SK-N-SH (cell line): ENCODE measurements around the gene SIRPA. TPM values are rescaled to one million over a fixed set of nuclear protein-coding genes. Genes with fewer than 3 reads are reported as not detected.

Experiments used
- CTCF ChIA-PET: fragments of 300-600, 350-600 bp; formaldehyde crosslinking; extraction: SDS; loops from one replicate; lab custom pipeline; 2021; lab: Yijun Ruan, JAX
- POLR2A ChIA-PET: fragments of 350-600 bp; sonication (Branson Sonifier 250); formaldehyde crosslinking; extraction: SDS; loops from one replicate; lab custom pipeline; 2020; ENCODE audit warnings: antibody characterized with exemption, inconsistent platforms; lab: Yijun Ruan, JAX
- DNase-seq: peaks from one replicate; pipeline ENCODE4 v3.0.0; 2012
- H2AFZ ChIP-seq: fragments of 200-600 bp; sonication (generic); 2 replicates; pipeline ENCODE4 v1.8.1; 2016; ENCODE audit warnings: antibody characterized with exemption, mild to moderate bottlenecking, low read depth
- H3F3A ChIP-seq: fragments of 200-600 bp; sonication (generic); replicated peaks from 2 replicates; pipeline ENCODE3; 2016; ENCODE audit warnings: antibody characterized with exemption, mild to moderate bottlenecking; ENCODE audit not compliant: insufficient read depth
- H3K27ac ChIP-seq, 2 experiments: fragments of 200-500 bp in 1 of 2; fragments of 200-600 bp in 1 of 2; sonication (Bioruptor generic) in 1 of 2; sonication (generic), shearing (Covaris generic) in 1 of 2; 2 replicates each; pipeline versions ENCODE4 v1.5.1 to v1.6.1; 2014 to 2016; ENCODE audit warnings: low read depth in 2 of 2, inconsistent platforms in 1 of 2, low read length in 1 of 2, mild to moderate bottlenecking in 1 of 2, mixed read lengths in 1 of 2
- H3K27me3 ChIP-seq: fragments of 200-600 bp; sonication (generic), shearing (Covaris generic); 2 replicates; pipeline ENCODE4 v1.6.1; 2016; ENCODE audit warnings: mixed run types; ENCODE audit not compliant: insufficient read depth
- H3K36me3 ChIP-seq, 2 experiments: fragments of 200-500 bp in 1 of 2; fragments of 200-600 bp in 1 of 2; sonication (Bioruptor generic) in 1 of 2; sonication (generic) in 1 of 2; replicated peaks in 1 of 2; 2 replicates each; pipeline versions ENCODE3 to v1.5.1; 2014 to 2016; ENCODE audit warnings: low read length in 1 of 2, mild to moderate bottlenecking in 1 of 2; ENCODE audit not compliant: insufficient read depth in 2 of 2, control insufficient read depth in 1 of 2
- H3K4me1 ChIP-seq, 2 experiments: fragments of 200-500 bp in 1 of 2; fragments of 200-600 bp in 1 of 2; sonication (Bioruptor generic) in 1 of 2; sonication (generic), shearing (Covaris generic) in 1 of 2; 2 replicates each; pipeline versions ENCODE4 v1.5.1 to v1.6.1; 2014 to 2016; ENCODE audit warnings: low read depth in 1 of 2, low read length in 1 of 2, mixed run types in 1 of 2; ENCODE audit not compliant: insufficient read depth in 2 of 2, control insufficient read depth in 1 of 2
- H3K4me2 ChIP-seq: fragments of 200-600 bp; sonication (generic), shearing (Covaris generic); 2 replicates; pipeline ENCODE4 v1.6.1; 2017; ENCODE audit warnings: mixed run types
- H3K4me3 ChIP-seq, 2 experiments: fragments of 200-500 bp in 1 of 2; fragments of 200-600 bp in 1 of 2; sonication (Bioruptor generic) in 1 of 2; sonication (generic), shearing (Covaris generic) in 1 of 2; 2 replicates each; pipeline versions ENCODE4 v1.5.1 to v1.8.1; 2014 to 2016; ENCODE audit warnings: low read depth in 2 of 2, inconsistent platforms in 1 of 2, low read length in 1 of 2, mild to moderate bottlenecking in 1 of 2, mixed read lengths in 1 of 2, moderate library complexity in 1 of 2
- H3K79me2 ChIP-seq: fragments of 200-600 bp; sonication (generic); 2 replicates; pipeline ENCODE4 v1.8.1; 2017; ENCODE audit warnings: mild to moderate bottlenecking; ENCODE audit not compliant: insufficient read depth
- H3K9ac ChIP-seq: fragments of 200-600 bp; sonication (generic); 2 replicates; pipeline ENCODE4 v1.6.1; 2017; ENCODE audit warnings: mixed run types
- H3K9me2 ChIP-seq: fragments of 200-600 bp; sonication (generic); 2 replicates; pipeline ENCODE4 v1.6.1; 2017; ENCODE audit warnings: mixed run types
- H3K9me3 ChIP-seq: fragments of 200-600 bp; sonication (generic); 2 replicates; pipeline ENCODE4 v1.6.1; 2017; ENCODE audit warnings: mixed run types, mild to moderate bottlenecking, moderate library complexity
- H4K20me1 ChIP-seq: fragments of 200-600 bp; sonication (generic); 2 replicates; pipeline ENCODE4 v1.6.1; 2017; ENCODE audit warnings: mild to moderate bottlenecking, mixed run types; ENCODE audit not compliant: insufficient read depth
- ELF1 ChIP-seq: IDR thresholded peaks from 2 replicates; pipeline ENCODE4 v1.4.0; 2012
- EZH2phosphoT487 ChIP-seq: fragments of 200-600 bp; sonication (generic); IDR thresholded peaks from 2 replicates; pipeline ENCODE4 v1.6.1; 2017; ENCODE audit warnings: low read depth, mixed run types, mild to moderate bottlenecking, antibody characterized with exemption, moderate library complexity, borderline replicate concordance
- FOXJ3 ChIP-seq: sonication (generic); formaldehyde crosslinking; IDR thresholded peaks from 2 replicates; pipeline ENCODE4 v1.5.1; 2020; ENCODE audit warnings: mild to moderate bottlenecking, missing genetic modification reagents
- FOXM1 ChIP-seq: IDR thresholded peaks from 2 replicates; pipeline ENCODE4 v1.4.0; 2012; ENCODE audit warnings: low read depth, mild to moderate bottlenecking
- GABPA ChIP-seq: IDR thresholded peaks from 2 replicates; pipeline ENCODE4 v1.4.0; 2012; ENCODE audit warnings: low read depth, mild to moderate bottlenecking
- MEF2A ChIP-seq: IDR thresholded peaks from 2 replicates; pipeline ENCODE4 v1.4.0; 2012; ENCODE audit warnings: low read depth, borderline replicate concordance
- PBX3 ChIP-seq: IDR thresholded peaks from 2 replicates; pipeline ENCODE4; 2012
- POLR2AphosphoS5 ChIP-seq: IDR thresholded peaks from 2 replicates; pipeline ENCODE4 v1.6.1; 2012; ENCODE audit warnings: low read depth, low read length
- RAD21 ChIP-seq: IDR thresholded peaks from 2 replicates; pipeline ENCODE4 v1.6.1; 2012; ENCODE audit warnings: mild to moderate bottlenecking, low read length
- RFX5 ChIP-seq: IDR thresholded peaks from 2 replicates; pipeline ENCODE4 v1.6.1; 2012; ENCODE audit warnings: mild to moderate bottlenecking, improper control_type of control experiment, low read length
- RXRA ChIP-seq: IDR thresholded peaks from 2 replicates; pipeline ENCODE4 v1.4.0; 2012; ENCODE audit warnings: low read depth, mild to moderate bottlenecking, borderline replicate concordance
- SIN3A ChIP-seq: IDR thresholded peaks from 2 replicates; pipeline ENCODE4 v1.6.1; 2012; ENCODE audit warnings: low read depth, mild to moderate bottlenecking, low read length, moderate library complexity, borderline replicate concordance
- SMC3 ChIP-seq: IDR thresholded peaks from 2 replicates; pipeline ENCODE4 v1.6.1; 2012; ENCODE audit warnings: low read depth, low read length, improper control_type of control experiment
- TAF1 ChIP-seq: IDR thresholded peaks from 2 replicates; pipeline ENCODE4 v1.6.1; 2012; ENCODE audit warnings: low read depth, mild to moderate bottlenecking, low read length, moderate library complexity, borderline replicate concordance
- USF1 ChIP-seq: IDR thresholded peaks from 2 replicates; pipeline ENCODE4 v1.4.0; 2012; ENCODE audit warnings: low read depth, borderline replicate concordance
- USF2 ChIP-seq: fragments of 150-350 bp; IDR thresholded peaks from 2 replicates; pipeline ENCODE4 v1.6.1; 2017; ENCODE audit warnings: antibody characterized with exemption, low read length, low read depth, borderline replicate concordance
- YY1 ChIP-seq: IDR thresholded peaks from 2 replicates; pipeline ENCODE4 v1.4.0; 2012; ENCODE audit warnings: low read depth, mild to moderate bottlenecking
- WGBS: methylation state at CpG from one replicate; pipeline ENCODE4 v1.1.6; 2017; ENCODE audit warnings: low lambda C conversion rate; 5-methylcytosine and 5-hydroxymethylcytosine counted together
- polyA plus RNA-seq, 3 experiments: library from polyadenylated mRNA; depleted of rRNA; stranded (reverse); fragments of >200 nt; gene quantifications; 2 replicates each; pipeline ENCODE4 v1.2.3, GENCODE V29; 2012
- TF ChIP-seq, protein P1 (sequence below): IDR thresholded peaks from 2 replicates; pipeline ENCODE4 v1.4.0; 2012; ENCODE audit warnings: low read depth

SIRPA gene
- polyA plus RNA-seq, 1 of the 3 experiments (the other 2 are of a cell fraction): 9.1 TPM

DNA sequence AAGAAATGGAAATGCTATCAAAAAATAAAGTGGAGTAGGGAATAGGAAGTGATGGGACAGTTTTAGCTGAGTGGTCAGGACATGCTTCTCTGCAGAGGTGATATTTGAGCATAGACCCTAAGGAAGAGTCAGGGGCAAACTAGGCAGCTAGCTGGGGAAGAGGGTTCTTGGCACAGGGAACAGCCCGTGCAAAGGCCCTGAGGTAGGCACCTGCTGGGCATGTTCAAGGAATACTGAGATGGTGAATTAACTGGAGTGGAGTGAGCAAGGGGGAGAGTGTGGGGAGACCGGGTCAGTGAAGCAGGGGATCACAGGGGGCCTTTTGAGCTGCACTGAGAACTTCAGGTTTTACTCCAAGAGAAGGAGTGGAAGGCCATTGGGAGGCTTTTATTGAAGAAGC is 7.5 kb upstream of the SIRPA start:
- Histone ChIP-seq H2AFZ (no peak overlapping the region), H3K9me2 (no peaks in the 10 kb centered on the region)
- CTCF ChIA-PET: interaction anchor here (0.7 to 1.7 kb wide), 3 partner anchors 11 to 86 kb away, joined by 3 to 5 read pairs (median 4); no protein-coding TSS in a partner anchor

More for the DNA sequence above, 7.5 kb upstream of the SIRPA start:
- Histone ChIP-seq H3K9me3 (no peaks in the 10 kb centered on the region), H4K20me1 (no peaks in the 10 kb centered on the region), H3K9ac (no peak overlapping the region), H3K4me3 (no peak overlapping the region), H3K27ac (no peak overlapping the region), H3K4me1 (no peaks in the 10 kb centered on the region; a peak in 1 of 4 replicates), H3K79me2 (no peaks in the 10 kb centered on the region), H3F3A (no peaks in the 10 kb centered on the region), H3K27me3 (no peaks in the 10 kb centered on the region), H3K4me2 (no peak overlapping the region), H3K36me3 (no peaks in the 10 kb centered on the region)
- no peak for DNase-seq
- 73% methylated on average over 2 of the region's 2 CpGs for WGBS
- POLR2A ChIA-PET: no interaction called here
- no peak for TF ChIP-seq PBX3
- TF ChIP-seq RXRA: no peak
- no peak for TF ChIP-seq RAD21
- no peak for TF ChIP-seq SIN3A
- TF ChIP-seq RFX5: no peak
- TF ChIP-seq FOXJ3: no peak
- TF ChIP-seq, protein P1, sequence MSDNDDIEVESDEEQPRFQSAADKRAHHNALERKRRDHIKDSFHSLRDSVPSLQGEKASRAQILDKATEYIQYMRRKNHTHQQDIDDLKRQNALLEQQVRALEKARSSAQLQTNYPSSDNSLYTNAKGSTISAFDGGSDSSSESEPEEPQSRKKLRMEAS: no peak
- TF ChIP-seq GABPA: no peak
- no peak for TF ChIP-seq FOXM1
- TF ChIP-seq POLR2AphosphoS5: no peak
- no peak for TF ChIP-seq TAF1
- TF ChIP-seq USF1: no peak
- TF ChIP-seq YY1: no peak
- no peak for TF ChIP-seq EZH2phosphoT487
- TF ChIP-seq USF2: no peak
- TF ChIP-seq ELF1: no peak
- no peak for TF ChIP-seq MEF2A
- no peak for TF ChIP-seq SMC3
